OCI-LY3 (cell line): Measurements from ENCODE around the gene MUL1.

Experiments
- EZH2phosphoT487 ChIP-seq: fragments of 200-600 bp; shearing (Covaris generic); IDR thresholded peaks from 2 replicates; pipeline ENCODE4 v1.6.1; 2018; ENCODE audit warnings: antibody characterized with exemption, mixed run types, low read depth
- TF ChIP-seq, protein P1 (sequence below): fragments of 200-600, 300-600 bp; sonication (generic); IDR thresholded peaks from 2 replicates; pipeline ENCODE4 v1.5.1; 2014; ENCODE audit warnings: antibody characterized with exemption, low read length, low read depth

DNA sequence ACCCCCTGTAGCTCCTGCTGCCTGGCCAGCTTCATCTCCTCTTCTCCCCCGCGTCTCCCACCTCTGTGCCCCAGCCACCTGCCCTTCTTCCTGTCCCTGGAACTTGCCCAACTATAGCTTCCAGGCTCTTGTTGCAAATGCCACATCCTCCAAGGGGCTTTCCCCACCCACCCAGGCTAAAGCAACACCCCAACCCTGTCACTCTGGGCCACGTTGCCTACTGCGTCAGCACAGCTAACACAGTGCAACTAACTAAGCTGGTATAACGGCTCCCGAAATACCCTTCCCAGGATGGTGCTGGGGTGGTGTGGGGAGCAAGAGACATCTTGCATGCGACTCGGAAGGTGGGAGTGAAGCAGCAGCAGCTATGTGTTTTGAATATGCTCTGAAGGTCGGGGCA lies 41.7 kb downstream of the MUL1 start:
- TF ChIP-seq, protein P1, sequence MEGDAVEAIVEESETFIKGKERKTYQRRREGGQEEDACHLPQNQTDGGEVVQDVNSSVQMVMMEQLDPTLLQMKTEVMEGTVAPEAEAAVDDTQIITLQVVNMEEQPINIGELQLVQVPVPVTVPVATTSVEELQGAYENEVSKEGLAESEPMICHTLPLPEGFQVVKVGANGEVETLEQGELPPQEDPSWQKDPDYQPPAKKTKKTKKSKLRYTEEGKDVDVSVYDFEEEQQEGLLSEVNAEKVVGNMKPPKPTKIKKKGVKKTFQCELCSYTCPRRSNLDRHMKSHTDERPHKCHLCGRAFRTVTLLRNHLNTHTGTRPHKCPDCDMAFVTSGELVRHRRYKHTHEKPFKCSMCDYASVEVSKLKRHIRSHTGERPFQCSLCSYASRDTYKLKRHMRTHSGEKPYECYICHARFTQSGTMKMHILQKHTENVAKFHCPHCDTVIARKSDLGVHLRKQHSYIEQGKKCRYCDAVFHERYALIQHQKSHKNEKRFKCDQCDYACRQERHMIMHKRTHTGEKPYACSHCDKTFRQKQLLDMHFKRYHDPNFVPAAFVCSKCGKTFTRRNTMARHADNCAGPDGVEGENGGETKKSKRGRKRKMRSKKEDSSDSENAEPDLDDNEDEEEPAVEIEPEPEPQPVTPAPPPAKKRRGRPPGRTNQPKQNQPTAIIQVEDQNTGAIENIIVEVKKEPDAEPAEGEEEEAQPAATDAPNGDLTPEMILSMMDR = no peak
- no peak for TF ChIP-seq EZH2phosphoT487
